ENCODE measurements around the gene PNPLA3.

DNA sequence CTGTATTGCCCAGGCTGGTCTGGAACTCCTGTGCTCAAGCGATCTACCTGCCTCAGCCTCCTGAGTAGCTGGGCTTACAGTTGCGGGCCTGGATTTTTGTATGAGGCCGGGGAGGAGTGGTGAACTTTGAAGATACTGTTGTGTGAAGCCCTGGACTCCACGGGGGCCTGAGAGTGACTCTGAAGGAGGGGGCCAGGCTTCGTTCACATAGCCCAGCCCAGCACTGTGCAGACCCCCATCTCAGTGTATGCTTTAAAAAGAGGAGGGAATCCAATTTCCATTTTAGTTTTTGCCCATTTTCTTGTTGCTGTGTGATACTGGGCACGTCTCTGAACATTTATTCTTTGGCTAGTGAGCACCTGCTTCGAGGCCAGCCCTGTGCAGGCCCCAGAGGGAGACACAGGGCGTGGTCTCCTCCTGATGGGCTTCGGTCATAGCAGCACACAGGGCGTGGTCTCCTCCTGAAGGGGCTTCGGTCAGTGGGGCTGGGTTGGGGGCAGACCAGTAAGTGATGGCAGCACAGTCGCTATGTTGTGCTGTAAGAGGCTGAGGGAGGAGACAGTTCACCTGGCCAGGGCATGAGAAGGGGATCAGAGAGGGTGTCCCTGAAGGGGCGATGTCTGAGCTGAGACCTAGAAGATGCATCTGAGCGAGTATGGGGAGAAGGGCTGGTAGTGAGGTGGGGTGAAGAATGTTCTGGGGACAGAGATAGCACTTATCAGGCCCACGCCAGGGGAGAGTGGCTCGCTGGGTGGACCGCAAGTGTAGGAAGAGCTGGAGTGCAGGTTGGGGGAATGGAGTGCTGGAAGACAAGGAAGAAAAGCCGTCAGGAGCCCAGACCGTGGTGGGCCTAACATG lies 45.6 kb downstream of the PNPLA3 start:
- TF ChIP-seq POLR2A (IDR thresholded peaks at IDR 0.05) (no peak), EP300 (IDR thresholded peaks at IDR 0.05) (no peak)
- TF ChIP-seq, protein P1, sequence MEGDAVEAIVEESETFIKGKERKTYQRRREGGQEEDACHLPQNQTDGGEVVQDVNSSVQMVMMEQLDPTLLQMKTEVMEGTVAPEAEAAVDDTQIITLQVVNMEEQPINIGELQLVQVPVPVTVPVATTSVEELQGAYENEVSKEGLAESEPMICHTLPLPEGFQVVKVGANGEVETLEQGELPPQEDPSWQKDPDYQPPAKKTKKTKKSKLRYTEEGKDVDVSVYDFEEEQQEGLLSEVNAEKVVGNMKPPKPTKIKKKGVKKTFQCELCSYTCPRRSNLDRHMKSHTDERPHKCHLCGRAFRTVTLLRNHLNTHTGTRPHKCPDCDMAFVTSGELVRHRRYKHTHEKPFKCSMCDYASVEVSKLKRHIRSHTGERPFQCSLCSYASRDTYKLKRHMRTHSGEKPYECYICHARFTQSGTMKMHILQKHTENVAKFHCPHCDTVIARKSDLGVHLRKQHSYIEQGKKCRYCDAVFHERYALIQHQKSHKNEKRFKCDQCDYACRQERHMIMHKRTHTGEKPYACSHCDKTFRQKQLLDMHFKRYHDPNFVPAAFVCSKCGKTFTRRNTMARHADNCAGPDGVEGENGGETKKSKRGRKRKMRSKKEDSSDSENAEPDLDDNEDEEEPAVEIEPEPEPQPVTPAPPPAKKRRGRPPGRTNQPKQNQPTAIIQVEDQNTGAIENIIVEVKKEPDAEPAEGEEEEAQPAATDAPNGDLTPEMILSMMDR (IDR thresholded peaks at IDR 0.05) = no peak
